ENCODE measurements around the gene AKR1D1.
"Not testable (repeated sequence)": the region's sequence is repeated elsewhere in the genome, so short reads cannot be mapped to it uniquely, and the experiment has no call there.

Gene AKR1D1

DNA sequence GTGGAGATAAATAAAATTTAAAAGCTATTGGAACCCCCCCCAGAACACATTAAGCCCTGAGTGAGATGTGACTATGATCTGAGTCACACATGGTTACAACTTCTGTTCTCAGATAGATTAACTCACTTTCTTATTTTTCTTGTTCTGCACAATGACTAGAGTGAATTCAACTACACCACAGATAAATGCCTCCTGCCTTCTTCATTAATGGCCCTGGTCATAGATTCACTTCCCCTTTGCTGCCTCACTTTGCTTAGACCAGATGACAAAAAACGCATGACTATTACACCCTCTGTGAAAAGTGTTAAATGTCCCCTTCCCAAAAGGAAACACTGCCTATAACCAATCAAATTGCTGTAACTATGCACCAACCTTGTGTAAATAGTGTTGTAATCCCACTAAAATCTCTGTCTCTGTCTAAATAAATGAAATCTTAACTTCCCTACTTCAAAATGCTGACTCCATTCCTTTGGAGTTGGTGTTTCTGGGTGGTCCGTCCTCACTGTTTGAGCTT lies 49.4 kb downstream of the AKR1D1 start:
- FAIRE-seq, result no peak

DNA sequence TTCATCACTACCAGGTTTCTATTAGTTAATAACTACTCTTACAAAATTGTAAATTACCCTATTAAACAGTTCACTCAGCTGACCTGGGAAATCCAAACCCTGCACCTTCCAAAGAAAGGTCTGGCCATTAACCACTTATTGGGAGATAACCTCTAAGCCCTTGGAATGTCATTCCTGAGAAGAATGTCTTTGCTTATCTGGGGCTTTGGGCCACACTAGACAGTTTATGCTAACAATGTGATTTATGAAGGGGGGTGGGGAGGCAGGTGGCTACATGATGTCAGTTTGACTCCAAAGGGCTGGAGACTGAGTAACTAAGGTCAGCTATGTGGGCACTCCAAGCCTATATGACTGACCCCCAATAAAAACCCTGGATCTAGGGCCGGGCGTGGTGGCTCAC lies 50.7 kb downstream of the AKR1D1 start:
- FAIRE-seq, result no peak

DNA sequence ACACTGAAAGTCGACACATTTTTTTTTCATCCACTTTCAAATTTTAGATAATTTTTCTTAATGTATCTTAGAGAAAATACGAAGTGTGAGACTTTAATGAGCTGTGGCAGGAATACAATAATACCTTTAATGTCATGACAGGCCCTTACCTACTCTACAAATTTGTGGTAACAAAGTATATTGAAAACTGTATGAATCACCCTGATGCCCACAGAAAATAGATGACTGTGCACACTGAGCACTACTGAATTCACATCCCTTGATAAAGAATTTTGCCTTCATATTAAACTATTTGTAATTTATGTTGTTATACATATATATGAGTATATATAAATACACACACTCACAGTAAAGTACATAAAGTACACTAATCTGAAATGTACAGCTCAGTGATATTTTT lies 51.7 kb downstream of the AKR1D1 start:
- no peak for FAIRE-seq

DNA sequence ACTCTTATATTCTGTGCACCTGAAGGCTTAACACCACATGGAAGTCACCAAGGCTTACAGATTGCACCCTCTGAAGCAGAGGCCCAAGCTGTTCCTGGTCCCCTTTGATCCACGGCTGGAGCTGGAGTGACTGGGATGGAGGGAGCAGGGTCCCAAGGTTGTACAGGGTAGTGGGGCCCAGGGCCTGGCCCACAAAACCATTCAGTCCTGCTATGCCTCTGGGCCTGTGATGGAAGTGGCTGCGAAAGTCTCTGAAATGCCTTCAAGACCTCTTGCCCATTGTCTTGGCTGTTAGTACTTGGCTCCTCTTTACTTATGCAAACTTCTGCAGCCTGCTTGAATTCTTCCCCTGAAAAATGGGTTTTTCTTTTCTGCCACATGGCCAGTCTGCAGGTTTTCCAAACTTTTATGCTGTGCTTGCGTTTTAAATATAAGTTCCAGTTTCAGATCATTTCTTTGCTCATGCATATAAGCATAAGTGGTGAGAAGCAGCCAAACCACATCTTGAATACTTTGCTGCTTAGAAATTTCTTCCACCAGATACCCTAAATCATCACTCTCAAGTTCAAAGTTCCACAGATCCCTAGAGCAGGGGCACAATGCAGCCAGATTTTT lies 53.4 kb downstream of the AKR1D1 start:
- no peak for FAIRE-seq

DNA sequence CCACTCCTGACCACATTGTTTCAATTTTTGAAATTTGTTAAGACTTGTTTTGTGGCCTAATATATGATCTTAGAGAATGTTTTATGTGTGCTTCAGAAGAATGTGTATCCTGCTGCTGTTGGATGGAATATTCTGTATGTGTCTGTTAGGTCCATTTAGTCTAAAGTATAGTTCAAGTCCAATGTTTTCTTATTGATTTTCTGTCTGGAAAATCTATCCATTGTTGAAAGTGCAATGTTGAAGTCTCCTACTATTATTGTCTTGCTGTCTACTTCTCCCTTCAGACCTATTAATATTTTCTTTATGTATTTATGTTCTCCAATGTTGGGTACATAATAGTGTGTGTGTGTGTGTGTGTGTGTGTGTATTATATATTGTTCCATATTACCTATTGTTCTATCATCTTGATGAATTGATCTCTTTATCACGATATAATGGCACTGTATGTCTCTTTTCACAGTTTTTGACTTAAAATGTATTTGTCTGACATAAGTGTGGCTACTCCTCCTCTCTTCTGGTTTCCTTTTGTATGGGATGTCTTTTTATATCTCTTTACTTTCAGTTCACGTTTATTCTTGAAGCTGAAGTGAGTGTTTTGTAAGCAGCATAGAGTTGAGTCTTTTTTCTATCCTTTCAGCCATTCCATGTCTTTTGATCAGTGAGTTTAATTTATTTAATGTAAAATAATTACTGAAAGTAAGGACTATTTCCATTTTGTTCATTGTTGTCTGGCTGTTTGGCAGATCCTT lies 61.3 kb downstream of the AKR1D1 start:
- no peak for FAIRE-seq

DNA sequence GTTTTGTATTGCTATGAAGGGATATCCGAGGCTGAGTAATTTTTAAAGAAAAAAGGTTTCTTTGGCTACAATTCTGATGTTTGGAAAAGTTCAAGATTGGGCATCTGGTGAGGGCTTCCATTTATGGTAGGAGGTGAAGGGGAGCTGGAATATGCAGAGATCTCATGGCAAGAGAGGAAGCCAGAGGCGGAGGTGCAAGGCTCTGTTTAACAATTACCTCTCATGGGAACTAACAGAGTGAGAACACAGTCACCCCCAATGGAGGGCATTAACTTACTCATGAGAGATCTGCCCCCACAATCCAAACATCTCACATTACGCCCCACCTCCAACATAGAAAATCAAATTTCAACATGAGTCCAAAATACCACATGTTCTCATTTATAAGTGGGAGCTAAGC lies 62.0 kb downstream of the AKR1D1 start:
- FAIRE-seq, result no peak

DNA sequence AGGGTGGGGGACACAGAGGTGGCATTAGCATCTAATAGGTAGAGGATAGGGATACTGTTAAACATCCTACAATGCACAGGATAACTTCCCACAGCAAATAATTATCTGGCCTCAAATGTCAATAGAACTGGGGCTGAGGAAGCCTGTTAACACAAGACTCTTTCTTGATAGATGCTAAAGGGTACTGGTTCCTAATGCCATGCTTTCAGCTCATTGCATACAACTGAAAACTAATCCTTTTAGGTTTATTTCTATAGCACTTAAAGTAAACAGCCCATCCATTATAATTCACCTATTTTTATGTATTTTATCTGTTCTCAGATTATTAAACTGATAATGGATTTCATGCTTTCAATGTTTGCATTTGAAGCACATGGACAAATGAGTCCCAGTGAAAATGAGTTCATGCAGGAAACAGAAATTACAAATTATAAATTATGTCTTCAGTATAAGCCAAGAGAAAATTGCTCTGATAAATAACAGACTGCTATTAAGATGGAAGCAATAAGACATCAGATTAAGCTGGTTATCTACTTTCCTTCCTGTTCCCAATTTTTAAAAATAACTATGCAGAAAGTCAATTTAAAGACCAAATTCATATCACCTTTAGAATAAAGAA lies 66.4 kb downstream of the AKR1D1 start:
- FAIRE-seq, result no peak

DNA sequence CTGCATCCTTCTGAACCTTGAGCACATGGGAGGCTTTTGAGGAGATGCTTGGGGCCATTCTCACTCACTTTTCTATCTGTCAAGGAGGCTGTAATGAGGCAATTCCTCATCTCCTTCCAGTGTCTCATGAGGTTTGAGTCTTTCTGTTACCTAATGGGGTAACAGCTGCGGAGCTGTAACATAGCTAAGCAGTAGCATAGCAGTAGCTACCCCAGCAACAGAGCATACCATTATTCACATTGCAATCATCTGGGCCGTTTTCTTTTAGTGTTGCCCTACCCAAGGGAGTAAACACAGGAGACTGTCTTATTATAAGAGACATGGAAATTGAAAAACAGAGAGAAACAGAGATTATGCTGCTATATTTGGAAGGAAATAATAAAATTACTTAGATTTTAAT lies 68.7 kb downstream of the AKR1D1 start:
- FAIRE-seq, result no peak

DNA sequence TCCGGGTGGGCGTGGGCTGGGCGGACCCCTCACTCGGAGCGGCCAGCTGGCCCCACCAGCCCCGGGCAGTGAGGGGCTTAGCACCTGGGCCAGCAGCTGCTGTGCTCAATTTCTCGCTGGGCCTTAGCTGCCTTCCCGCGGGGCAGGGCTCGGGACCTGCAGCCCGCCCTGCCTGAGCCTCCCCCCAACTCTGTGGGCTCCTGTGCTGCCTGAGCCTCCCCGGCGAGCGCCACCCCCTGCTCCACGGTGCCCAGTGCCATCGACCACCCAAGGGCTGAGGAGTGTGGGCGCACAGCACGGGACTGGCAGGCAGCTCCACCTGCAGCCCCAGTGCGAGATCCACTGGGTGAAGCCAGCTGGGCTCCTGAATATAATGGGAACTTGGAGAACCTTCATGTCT lies 70.0 kb downstream of the AKR1D1 start:
- FAIRE-seq, result not testable (repeated sequence)

DNA sequence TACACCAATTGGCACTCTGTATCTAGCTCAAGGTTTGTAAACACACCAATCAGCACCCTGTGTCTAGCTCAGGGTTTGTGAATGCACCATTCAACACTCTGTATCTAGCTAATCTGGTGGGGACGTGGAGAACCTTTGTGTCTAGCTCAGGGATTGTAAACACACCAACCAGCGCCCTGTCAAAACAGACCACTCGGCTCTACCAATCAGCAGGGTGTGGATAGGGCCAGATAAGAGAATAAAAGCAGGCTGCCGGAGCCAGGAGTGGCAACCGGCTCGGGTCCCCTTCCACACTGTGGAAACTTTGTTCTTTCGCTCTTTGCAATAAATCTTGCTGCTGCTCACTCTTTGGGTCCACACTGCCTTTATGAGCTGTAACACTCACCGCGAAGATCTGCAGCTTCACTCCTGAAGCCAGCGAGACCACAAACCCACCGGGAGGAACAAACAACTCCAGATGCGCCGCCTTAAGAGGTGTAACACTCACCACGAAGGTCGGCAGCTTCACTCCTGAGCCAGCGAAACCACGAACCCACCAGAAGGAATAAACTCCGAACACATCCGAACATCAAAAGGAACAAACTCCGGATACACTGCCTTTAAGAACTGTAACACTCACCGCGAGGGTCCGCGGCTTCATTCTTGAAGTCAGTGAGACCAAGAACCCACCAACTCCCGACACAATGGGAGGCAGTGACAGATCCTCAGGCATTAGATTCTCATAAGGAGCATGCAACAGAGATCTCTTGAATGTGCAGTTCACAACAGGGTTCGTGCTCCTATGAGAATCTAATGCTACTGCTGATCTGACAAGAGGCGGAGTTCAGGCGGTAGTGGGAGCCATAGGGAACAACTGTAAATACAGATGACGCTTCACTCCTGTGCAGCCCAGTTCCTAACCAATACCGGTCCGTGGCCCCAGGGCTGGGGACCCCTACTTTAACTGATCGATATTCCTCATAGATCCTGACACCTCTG lies 70.8 kb downstream of the AKR1D1 start:
- FAIRE-seq, result not testable (repeated sequence)

DNA sequence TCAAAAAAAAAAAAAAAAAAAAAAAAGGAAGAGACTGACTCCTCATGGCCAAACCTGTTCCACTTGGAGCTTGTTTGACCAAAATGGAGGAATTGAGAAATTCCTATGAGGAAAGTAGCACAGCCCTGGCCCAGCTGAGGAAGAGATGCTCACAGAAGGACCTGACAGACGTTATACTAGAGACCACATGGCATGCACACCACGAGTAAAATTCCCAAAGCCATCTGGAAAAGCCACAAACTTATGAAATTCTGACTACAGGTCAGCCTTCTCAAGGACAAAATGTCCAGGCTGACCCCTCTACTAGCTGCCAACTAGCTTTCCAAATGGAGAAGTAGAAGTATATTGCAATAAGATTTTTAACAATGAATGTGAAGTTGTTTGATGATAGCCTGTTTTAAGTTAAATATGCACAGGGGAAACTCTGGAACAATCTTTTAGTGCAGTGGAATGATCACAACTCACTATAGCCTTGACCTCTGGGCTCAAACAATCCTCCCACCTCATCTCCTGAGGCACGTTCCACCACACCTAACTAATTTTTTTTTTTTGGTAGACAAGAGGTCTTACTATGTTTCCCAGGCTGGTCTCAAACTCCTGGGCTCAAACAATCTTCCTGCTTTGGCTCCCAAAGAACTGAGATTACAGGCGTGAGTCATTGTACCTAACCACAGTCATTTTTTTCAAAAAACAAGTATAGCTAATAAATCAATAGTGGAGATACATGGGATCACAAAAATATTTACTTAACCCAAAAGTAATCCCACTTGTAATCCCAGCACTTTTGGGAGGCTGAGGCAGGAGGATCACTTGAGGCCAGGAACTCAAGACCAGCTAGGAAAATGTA lies 75.7 kb downstream of the AKR1D1 start:
- no peak for FAIRE-seq

DNA sequence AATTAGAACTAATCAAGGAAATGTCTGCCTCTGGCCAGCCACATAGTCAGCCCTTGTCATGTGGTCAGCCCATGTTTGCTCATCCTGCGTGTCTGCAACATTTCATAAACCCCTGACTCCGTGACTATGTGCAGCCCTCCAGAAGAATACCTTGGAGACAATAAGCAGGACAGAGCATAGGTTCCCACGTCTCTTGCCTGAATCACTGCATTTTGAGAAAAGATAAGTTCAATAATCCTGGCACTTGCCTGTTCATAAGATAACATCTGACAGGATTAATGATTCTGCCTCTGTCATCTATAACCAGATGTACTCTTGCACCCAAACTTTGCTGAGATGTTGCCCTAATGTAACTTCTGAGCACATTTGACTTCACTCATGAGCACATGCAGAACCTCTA lies 78.4 kb downstream of the AKR1D1 start:
- FAIRE-seq, result no peak

DNA sequence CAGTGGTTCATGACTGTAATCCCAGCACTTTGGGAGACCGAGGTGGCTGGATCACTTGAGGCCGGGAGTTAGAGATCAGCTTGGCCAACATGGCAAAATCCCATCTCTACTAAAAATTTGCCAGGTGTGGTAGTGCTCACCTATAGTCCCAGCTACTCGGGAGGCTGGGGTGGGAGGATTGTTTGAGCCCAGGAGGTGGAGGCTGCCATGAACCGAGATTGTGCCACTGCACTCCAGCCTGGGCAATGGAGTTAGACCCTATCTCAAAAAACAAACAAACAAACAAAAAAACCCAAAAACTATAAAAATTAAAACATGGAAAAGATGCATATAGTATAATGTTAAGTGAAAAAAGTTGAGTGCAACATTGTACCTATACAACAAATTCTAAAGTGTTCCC lies 81.4 kb downstream of the AKR1D1 start:
- no peak for FAIRE-seq

DNA sequence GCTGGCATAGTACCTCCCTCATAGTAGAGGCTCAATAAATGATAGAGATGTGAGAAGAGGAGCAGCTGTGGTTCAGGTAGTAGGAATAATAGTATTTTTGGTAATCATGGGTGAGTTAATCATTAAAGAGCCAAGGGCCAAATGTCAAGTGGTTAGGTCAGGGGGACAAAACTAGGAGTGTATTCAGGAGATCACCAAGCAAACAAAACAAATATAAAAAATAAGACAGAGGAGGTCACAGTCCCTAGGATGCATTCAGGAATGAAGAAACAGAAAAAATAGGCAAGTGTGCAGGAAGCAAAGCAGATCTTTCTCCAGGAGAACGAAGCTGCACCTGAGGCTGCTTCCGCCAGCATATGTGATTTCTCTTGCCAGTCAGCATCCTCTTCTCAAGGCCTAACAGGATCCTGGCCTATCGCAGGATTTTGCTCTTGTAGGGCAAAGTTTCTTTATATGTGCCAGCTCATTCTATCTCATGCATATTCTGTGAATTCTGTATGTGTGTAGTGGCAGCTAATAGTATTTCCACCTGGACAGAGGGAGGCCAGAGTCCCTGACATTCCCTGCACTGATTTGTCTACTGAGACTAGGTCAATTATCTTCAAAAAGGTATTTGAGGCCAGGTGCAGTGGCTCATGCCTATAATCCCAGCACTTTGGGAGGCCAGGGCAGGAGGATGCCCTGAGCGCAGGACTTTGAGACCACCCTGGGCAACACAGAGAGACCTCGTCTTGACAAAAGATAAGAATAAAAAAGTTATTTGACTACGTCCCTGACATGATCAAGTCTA lies 82.7 kb downstream of the AKR1D1 start:
- no peak for FAIRE-seq

DNA sequence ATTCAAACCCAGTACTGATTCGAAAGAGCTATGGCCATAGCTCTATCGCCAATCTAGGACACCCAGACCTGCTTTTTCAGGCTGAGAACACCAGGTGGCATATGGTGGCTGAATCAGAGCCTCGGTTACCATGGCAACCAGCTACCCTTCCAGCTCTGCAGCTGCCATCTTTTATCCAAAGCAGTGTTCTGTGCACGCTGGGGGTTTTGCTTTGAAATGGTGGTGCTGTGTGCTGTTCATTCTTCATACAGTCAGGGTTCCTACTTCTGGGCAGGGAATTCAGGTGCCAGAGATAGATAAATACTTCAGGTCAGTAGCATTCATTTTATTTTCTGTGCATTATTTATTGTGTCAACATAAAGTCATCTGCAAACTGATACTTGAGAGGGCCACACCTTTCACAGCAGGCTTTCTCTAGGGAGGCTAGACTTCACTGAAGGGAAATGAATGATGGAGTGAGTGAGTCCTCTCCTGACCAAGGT lies 85.4 kb downstream of the AKR1D1 start:
- peak; percentile 29 for FAIRE-seq

DNA sequence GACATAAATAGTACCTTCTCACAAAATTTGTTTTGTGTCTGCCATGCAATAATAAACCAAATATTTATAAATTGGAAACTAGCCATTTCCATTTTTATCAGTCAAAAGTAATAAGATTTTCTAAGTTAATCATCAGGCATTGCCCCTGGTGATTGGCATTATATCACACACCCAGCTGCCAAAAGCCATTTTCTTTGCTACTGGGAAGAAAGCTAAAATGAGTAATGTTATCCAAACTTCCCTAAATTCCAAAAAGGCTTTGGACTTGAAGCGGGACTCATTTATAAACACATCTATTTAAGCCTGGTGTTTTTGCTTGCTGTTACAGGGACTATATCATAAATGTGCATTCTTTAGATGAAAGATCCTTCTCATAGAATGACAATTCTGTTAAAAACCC lies 86.0 kb downstream of the AKR1D1 start:
- no peak for FAIRE-seq

DNA sequence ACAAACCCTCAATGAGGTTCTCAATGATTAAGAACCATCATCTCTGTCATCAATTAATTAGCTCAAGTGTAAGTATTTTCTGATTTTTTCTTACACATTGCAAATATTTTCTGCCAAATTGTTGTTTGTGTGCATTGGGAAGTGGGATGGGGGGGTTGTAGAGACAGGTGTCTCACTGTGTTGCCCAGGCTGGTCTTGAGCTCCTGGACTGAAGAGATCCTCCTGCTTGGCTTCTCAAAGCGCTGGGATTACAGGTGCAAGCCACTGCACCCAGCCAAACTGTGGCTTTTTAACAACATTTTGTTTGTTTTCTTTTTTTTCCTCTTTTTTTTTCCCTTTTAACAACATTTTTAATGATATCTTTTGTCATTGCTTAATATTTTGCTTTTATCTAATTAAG lies 87.5 kb downstream of the AKR1D1 start:
- no peak for FAIRE-seq

DNA sequence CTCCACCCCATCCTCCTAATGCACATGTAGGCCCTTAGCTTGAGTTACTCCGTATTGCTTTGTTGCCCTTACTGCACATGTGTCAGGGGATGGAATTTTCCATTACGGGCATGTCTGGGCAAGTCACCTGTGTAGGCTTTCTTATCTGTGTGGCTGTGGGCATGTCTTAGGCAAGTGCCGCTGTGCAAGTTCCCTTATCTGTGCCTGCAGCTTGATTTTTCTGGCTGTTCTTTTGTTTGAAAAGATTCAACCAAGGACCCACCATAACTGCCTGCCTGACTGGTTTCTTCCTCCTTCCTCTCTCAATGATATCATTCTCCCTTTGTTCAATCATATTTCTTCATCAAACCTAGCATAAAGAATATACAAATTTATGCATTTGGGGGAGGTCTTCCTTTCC lies 88.5 kb downstream of the AKR1D1 start:
- FAIRE-seq, result no peak

DNA sequence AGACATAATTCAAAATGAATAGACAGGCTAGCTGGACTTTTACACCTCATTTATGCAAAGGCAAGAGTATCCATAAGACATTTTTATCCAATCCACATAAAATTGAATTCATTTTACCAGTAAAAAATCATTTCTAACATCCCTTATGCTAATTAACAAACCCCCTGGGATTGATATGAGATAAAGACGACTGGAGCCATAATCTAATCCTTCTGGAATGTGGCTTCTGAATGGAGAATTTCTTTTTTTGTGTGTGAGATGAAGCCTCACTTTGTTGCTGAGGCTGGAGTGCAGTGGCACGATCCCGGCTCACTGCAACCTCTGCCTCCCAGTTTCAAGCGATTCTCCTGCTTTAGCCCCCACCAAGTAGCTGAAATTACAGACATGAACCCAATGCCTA lies 90.4 kb downstream of the AKR1D1 start:
- FAIRE-seq, result no peak

DNA sequence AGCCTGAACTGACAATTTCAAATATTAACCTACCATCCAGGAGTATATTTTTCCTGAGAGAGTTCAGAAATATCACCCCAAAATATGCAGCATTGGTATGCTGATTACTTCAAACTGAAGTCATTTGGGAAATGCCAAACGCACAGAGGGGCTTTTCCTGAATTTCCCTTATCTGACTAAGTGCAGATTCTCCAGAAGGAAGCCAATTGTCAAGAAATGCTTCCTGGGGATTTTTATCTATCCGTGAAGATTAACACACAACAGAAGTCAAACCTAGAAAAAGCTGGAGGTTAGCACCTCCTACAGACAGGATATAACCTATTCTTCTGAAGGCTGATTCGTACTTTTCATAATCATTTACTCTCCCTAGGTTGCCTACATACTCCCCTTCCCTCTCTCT lies 91.0 kb downstream of the AKR1D1 start:
- no peak for FAIRE-seq

DNA sequence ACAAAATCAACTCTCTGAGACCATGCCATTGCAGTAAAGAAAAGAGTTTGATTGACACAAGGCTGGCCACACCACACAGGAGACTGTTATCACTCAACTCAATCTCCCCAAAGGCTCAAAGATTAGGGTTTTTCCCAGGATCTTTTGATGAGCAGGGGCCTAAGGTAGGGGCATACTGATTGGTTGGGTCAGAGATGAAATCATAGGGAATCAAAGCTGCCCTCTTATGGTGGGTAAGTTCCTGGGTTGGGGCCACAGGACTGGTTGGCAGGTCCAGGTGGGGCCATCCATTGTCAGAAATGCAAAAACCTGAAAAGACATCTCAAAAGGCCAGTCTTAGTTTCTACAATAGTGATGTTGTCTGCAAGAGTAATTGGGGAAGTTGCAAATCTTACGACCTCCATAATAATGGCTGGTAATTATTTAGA lies 91.6 kb downstream of the AKR1D1 start:
- no peak for FAIRE-seq
